Measurements from ENCODE around the gene KCTD3.

KCTD3 gene

GRCh38 chr1:215650446-215651149, 83.5 kb downstream of the KCTD3 start:
- no peak overlapping the region for H3K27ac ChIP-seq
- TF ChIP-seq, protein P1, sequence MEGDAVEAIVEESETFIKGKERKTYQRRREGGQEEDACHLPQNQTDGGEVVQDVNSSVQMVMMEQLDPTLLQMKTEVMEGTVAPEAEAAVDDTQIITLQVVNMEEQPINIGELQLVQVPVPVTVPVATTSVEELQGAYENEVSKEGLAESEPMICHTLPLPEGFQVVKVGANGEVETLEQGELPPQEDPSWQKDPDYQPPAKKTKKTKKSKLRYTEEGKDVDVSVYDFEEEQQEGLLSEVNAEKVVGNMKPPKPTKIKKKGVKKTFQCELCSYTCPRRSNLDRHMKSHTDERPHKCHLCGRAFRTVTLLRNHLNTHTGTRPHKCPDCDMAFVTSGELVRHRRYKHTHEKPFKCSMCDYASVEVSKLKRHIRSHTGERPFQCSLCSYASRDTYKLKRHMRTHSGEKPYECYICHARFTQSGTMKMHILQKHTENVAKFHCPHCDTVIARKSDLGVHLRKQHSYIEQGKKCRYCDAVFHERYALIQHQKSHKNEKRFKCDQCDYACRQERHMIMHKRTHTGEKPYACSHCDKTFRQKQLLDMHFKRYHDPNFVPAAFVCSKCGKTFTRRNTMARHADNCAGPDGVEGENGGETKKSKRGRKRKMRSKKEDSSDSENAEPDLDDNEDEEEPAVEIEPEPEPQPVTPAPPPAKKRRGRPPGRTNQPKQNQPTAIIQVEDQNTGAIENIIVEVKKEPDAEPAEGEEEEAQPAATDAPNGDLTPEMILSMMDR (conservative IDR thresholded peaks at IDR 0.05), result no peak
- TF ChIP-seq ZFX (IDR thresholded peaks at IDR 0.05), result no peak

- TF ChIP-seq, protein P1 (conservative IDR thresholded peaks at IDR 0.05), result no peak
- TF ChIP-seq ZFX (IDR thresholded peaks at IDR 0.05), result no peak
- no peak overlapping the region for H3K27ac ChIP-seq
Measured at GRCh38 chr1:215651867-215652266, 84.8 kb downstream of the KCTD3 start.

- H3K27ac ChIP-seq, result no peak overlapping the region
Measured at GRCh38 chr1:215652371-215652770, 85.3 kb downstream of the KCTD3 start.

DNA sequence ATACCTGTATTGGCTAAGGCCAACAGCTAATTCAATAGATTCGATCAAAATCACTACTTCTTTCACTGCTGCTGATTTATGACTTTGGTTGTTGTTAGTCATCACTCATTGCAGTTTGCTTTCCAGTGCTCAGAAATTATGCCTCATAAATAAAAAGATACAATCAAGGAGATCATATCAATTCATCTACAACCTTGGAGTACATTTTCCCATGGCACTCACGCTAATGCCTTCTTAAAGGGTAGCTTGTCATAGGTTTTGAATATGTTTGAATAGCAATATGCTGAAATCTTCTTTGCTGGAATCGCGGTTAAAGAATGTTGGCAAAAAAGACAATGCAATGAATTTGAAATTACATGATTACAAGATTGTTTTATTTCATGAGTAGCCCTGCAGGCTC, 89.9 kb downstream of the KCTD3 start:
- no peak for TF ChIP-seq ZFX (IDR thresholded peaks at IDR 0.05)
- TF ChIP-seq, protein P1 (conservative IDR thresholded peaks at IDR 0.05), result no peak

More at GRCh38 chr1:215652371-215652770, 85.3 kb downstream of the KCTD3 start:
- no peak for TF ChIP-seq ZFX (IDR thresholded peaks at IDR 0.05)
- TF ChIP-seq, protein P1 (conservative IDR thresholded peaks at IDR 0.05), result no peak

GRCh38 chr1:215660259-215660658, 93.2 kb downstream of the KCTD3 start:
- no peak for TF ChIP-seq ZFX (IDR thresholded peaks at IDR 0.05)
- TF ChIP-seq, protein P1 (conservative IDR thresholded peaks at IDR 0.05), result no peak
- no peak overlapping the region for H3K27ac ChIP-seq

More for the DNA sequence above, 89.9 kb downstream of the KCTD3 start:
- no peak overlapping the region for H3K27ac ChIP-seq

- no peak overlapping the region for H3K27ac ChIP-seq
- TF ChIP-seq, protein P1 (conservative IDR thresholded peaks at IDR 0.05), result no peak
- TF ChIP-seq ZFX (IDR thresholded peaks at IDR 0.05), result no peak
Measured at GRCh38 chr1:215661033-215661432, 93.9 kb downstream of the KCTD3 start.

DNA sequence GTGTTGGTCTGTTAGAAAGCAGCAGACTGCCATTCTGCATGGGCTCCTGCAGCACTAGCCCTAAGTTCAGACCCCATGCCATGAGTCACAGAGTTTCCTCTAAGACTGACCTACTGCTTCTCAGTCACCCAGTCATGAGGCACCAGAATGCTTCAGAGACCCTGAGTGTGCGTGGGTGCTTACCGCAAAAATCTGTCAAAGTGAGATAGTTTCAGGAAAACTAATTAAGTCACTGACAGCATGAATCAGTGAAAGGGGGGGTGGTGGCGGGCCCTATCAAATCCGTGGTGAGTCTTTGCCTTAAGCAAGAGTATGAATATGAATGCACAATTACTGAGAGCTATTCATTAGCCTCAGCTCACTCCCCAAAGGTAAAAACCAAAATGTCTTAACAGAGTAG, 98.1 kb downstream of the KCTD3 start:
- H3K27ac ChIP-seq, result no peak overlapping the region
- no peak for TF ChIP-seq ZFX (IDR thresholded peaks at IDR 0.05)
- TF ChIP-seq, protein P1 (conservative IDR thresholded peaks at IDR 0.05), result no peak

Data from C4-2B (cell line).